Measurements from ENCODE around the gene TUBB4B.

TUBB4B gene

GRCh38 chr9:137226338-137227053 is 14.6 kb upstream of the TUBB4B start:
- Histone ChIP-seq H3K9me3 (ENCODE audit: control insufficient read depth, low read length) (no peaks in the 10 kb centered on the region), H3K27me3 (replicated peaks; ENCODE audit: control insufficient read depth, insufficient read depth, low read length, poor library complexity, severe bottlenecking) (peaks cover 4% of the 10 kb centered on the region), H3K27ac (ENCODE audit: insufficient read depth, low read length, poor library complexity, severe bottlenecking) (no peak overlapping the region), H3K4me3 (ENCODE audit: insufficient read depth, low read depth, low read length, poor library complexity, severe bottlenecking) (no peak overlapping the region), H3K4me1 (ENCODE audit: control insufficient read depth, insufficient read depth, low read length, poor library complexity, severe bottlenecking) (peaks cover 22% of the 10 kb centered on the region), H3K36me3 (ENCODE audit: control insufficient read depth, insufficient read depth, low read length) (no peaks in the 10 kb centered on the region)
- no peak for DNase-seq

DNA sequence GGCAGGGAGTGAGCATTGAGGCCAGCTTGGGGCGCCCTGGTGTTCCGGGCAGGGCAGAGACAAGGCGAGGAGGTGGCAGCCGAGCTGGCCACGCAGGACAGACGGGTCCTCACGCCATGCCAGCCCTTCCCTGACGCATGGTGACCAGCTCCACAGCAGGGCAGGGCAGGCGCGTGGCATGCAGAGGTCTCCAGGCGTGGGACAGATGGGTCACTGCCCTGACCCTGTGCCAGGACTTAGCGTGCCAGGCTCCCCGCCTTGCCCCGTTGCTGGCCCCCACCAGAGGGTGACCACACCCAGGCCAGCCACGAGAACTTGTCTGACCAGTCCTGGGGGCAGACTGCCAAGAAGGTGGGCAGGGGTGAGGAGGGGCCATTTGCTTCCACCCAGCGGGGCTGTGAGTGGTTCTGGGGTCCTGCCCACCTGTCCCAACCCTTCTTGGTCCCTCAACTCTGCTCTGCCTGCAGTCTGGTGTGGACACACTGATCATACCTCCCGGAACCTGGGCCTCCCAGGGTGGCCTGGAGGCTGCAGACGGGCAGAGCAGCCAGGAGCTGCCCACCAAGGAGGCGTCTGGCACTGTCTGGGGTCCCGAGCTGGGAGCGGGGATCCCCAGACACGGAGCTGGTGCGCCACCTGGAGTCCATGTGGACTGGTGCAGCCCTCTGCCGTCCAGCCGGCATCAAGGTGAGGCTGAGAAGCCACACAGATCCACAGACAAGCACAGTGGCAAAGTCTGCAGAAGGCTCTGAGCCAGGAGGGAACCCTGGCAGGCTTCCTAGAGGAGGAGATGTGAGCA is 13.8 kb upstream of the TUBB4B start, which contains the start of gene RNF224:
Gene RNF224, plus strand, starts transcription at position 449 of the 799 bp plus-strand sequence. CDS start 834 bp downstream, outside the sequence.
- DNase-seq: peak; percentile 61 to 70 (median 67)
- Histone ChIP-seq H3K27me3 (replicated peaks; ENCODE audit: control insufficient read depth, insufficient read depth, low read length, poor library complexity, severe bottlenecking) (peaks cover 4% of the 10 kb centered on the region), H3K36me3 (ENCODE audit: control insufficient read depth, insufficient read depth, low read length) (no peaks in the 10 kb centered on the region), H3K9me3 (ENCODE audit: control insufficient read depth, low read length) (no peaks in the 10 kb centered on the region), H3K4me3 (ENCODE audit: insufficient read depth, low read depth, low read length, poor library complexity, severe bottlenecking) (no peak within 1 kb of the TSS), H3K27ac (ENCODE audit: insufficient read depth, low read length, poor library complexity, severe bottlenecking) (no peak within 1 kb of the TSS), H3K4me1 (ENCODE audit: control insufficient read depth, insufficient read depth, low read length, poor library complexity, severe bottlenecking) (peaks cover 22% of the 10 kb centered on the region)

- no peak overlapping the region for H3K27ac ChIP-seq (ENCODE audit: insufficient read depth, low read length, poor library complexity, severe bottlenecking)
- no peaks in the 10 kb centered on the region for H3K9me3 ChIP-seq (ENCODE audit: control insufficient read depth, low read length)
- H3K4me1 ChIP-seq (ENCODE audit: control insufficient read depth, insufficient read depth, low read length, poor library complexity, severe bottlenecking): peaks cover 15% of the 10 kb centered on the region
- no peak for DNase-seq
- H3K36me3 ChIP-seq (ENCODE audit: control insufficient read depth, insufficient read depth, low read length): no peaks in the 10 kb centered on the region
- H3K27me3 ChIP-seq (replicated peaks; ENCODE audit: control insufficient read depth, insufficient read depth, low read length, poor library complexity, severe bottlenecking): peaks cover 4% of the 10 kb centered on the region
- no peak overlapping the region for H3K4me3 ChIP-seq (ENCODE audit: insufficient read depth, low read depth, low read length, poor library complexity, severe bottlenecking)
These were observed 13.1 kb upstream of the TUBB4B start for GRCh38 chr9:137227853-137228505.

DNA sequence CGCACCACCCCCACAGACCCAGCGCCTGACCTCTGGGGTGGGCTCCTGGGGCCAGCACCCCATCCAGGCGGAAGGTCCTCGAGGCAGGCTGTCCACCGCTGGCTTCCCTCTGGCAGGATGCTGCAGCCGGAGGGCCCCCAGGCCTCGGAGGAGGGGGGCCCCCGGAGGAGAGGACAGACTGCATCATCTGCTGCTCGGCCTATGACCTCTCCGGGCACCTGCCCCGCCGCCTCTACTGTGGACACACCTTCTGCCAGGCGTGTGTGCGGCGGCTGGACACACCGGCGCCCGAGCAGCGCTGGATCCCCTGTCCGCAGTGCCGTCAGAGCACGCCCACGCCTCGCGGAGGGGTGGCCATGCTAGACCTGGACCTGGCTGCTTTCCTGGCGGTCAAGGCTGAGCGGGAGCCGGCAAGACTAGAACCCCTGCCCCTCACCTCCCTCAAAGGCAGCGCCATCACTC is 12.6 kb upstream of the TUBB4B start:
- Histone ChIP-seq H3K27me3 (replicated peaks; ENCODE audit: control insufficient read depth, insufficient read depth, low read length, poor library complexity, severe bottlenecking) (peaks cover 4% of the 10 kb centered on the region), H3K36me3 (ENCODE audit: control insufficient read depth, insufficient read depth, low read length) (no peaks in the 10 kb centered on the region), H3K4me3 (ENCODE audit: insufficient read depth, low read depth, low read length, poor library complexity, severe bottlenecking) (no peak overlapping the region), H3K9me3 (ENCODE audit: control insufficient read depth, low read length) (no peaks in the 10 kb centered on the region), H3K4me1 (ENCODE audit: control insufficient read depth, insufficient read depth, low read length, poor library complexity, severe bottlenecking) (peaks cover 14% of the 10 kb centered on the region), H3K27ac (ENCODE audit: insufficient read depth, low read length, poor library complexity, severe bottlenecking) (no peak overlapping the region)
- no peak for DNase-seq

GRCh38 chr9:137228968-137229896 is 11.9 kb upstream of the TUBB4B start:
- Histone ChIP-seq H3K9me3 (ENCODE audit: control insufficient read depth, low read length) (no peaks in the 10 kb centered on the region), H3K27me3 (replicated peaks; ENCODE audit: control insufficient read depth, insufficient read depth, low read length, poor library complexity, severe bottlenecking) (peaks cover 4% of the 10 kb centered on the region), H3K4me3 (ENCODE audit: insufficient read depth, low read depth, low read length, poor library complexity, severe bottlenecking) (no peak overlapping the region), H3K36me3 (ENCODE audit: control insufficient read depth, insufficient read depth, low read length) (no peaks in the 10 kb centered on the region), H3K4me1 (ENCODE audit: control insufficient read depth, insufficient read depth, low read length, poor library complexity, severe bottlenecking) (peaks cover 8% of the 10 kb centered on the region), H3K27ac (ENCODE audit: insufficient read depth, low read length, poor library complexity, severe bottlenecking) (no peak overlapping the region)
- no peak for DNase-seq

- H3K27me3 ChIP-seq (replicated peaks; ENCODE audit: control insufficient read depth, insufficient read depth, low read length, poor library complexity, severe bottlenecking): peaks cover 4% of the 10 kb centered on the region
- H3K4me1 ChIP-seq (ENCODE audit: control insufficient read depth, insufficient read depth, low read length, poor library complexity, severe bottlenecking): peaks cover 5% of the 10 kb centered on the region
- no peak overlapping the region for H3K4me3 ChIP-seq (ENCODE audit: insufficient read depth, low read depth, low read length, poor library complexity, severe bottlenecking)
- no peak for DNase-seq
- no peaks in the 10 kb centered on the region for H3K36me3 ChIP-seq (ENCODE audit: control insufficient read depth, insufficient read depth, low read length)
- no peaks in the 10 kb centered on the region for H3K9me3 ChIP-seq (ENCODE audit: control insufficient read depth, low read length)
- no peak overlapping the region for H3K27ac ChIP-seq (ENCODE audit: insufficient read depth, low read length, poor library complexity, severe bottlenecking)
These were observed 11.0 kb upstream of the TUBB4B start for GRCh38 chr9:137229903-137230704.

DNA sequence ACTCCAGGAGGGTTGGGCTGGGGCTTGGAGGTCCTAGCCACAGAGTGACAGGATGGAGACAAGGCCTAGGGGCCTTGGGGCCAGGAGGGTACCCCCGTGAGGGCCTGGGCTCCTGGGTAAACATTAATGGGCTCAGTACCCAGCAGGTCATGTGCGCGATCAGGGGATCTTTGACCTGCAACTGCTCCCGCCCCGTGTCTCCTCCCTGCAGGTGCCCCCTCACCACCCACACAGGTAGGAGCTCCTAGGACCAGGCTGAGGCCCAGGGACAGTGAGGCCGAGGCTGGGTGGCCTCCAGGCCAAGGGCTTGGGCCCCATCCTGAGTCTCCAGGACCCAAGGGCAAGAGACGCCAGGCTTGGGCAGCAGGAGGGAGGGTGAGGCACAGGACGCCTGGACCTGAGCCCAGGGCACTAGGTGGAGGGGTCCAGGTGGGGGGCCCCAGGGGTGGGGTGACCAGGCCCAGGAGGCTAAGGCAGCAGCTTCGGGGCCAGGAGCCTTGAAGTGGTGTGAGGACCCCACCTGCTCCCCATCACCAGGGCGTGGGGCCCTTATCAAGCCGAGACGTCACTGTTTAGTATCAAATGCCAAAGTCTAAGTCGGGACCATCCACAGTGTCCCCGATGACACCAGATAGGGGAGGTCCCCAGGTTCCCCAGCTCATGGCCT is 10.2 kb upstream of the TUBB4B start, which contains the start of gene SLC34A3:
Gene SLC34A3, plus strand, starts transcription at position 197 of the 667 bp plus-strand sequence. CDS start 802 bp downstream, outside the sequence.
- Histone ChIP-seq H3K27ac (ENCODE audit: insufficient read depth, low read length, poor library complexity, severe bottlenecking) (no peak within 1 kb of the TSS), H3K4me3 (ENCODE audit: insufficient read depth, low read depth, low read length, poor library complexity, severe bottlenecking) (no peak within 1 kb of the TSS), H3K4me1 (ENCODE audit: control insufficient read depth, insufficient read depth, low read length, poor library complexity, severe bottlenecking) (peaks cover 5% of the 10 kb centered on the region), H3K27me3 (replicated peaks; ENCODE audit: control insufficient read depth, insufficient read depth, low read length, poor library complexity, severe bottlenecking) (peaks cover 4% of the 10 kb centered on the region), H3K9me3 (ENCODE audit: control insufficient read depth, low read length) (no peaks in the 10 kb centered on the region), H3K36me3 (ENCODE audit: control insufficient read depth, insufficient read depth, low read length) (no peaks in the 10 kb centered on the region)
- no peak for DNase-seq

DNA sequence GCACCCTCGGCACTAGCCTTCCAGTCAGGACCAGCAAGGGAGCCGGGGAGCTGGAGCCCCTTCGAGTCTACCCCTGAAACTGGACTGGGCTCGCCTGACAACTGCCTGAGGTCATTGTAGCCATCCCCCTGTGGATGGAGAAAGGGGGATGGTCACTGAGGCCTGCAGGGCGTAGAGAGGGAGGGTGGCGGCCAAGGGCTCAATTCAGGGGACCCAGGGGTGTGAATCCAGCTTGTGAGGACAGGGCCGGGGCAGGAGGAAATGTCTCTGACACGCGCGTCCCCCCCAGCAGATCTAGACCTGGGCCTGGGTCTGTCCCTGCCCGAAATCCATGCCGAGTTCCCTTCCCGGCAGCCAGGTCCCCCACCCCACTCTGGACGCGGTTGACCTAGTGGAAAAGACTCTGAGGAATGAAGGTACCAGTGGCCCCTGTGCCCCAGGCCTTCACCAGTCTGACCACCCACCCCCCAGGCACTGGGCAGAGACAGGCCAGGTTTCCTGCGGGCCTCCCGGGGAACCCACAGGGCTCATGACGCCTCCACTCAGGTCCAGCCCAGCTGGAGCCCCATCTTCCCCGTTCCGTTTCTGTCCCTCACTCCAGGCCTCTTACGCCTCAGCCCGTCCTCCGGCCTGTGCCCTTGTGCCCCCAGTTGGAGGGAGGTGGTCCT is 9.6 kb upstream of the TUBB4B start:
- H3K27ac ChIP-seq (ENCODE audit: insufficient read depth, low read length, poor library complexity, severe bottlenecking): no peak overlapping the region
- no peaks in the 10 kb centered on the region for H3K9me3 ChIP-seq (ENCODE audit: control insufficient read depth, low read length)
- H3K4me1 ChIP-seq (ENCODE audit: control insufficient read depth, insufficient read depth, low read length, poor library complexity, severe bottlenecking): peaks cover 10% of the 10 kb centered on the region
- no peak for DNase-seq
- peaks cover 4% of the 10 kb centered on the region for H3K27me3 ChIP-seq (replicated peaks; ENCODE audit: control insufficient read depth, insufficient read depth, low read length, poor library complexity, severe bottlenecking)
- H3K4me3 ChIP-seq (ENCODE audit: insufficient read depth, low read depth, low read length, poor library complexity, severe bottlenecking): no peak overlapping the region
- no peaks in the 10 kb centered on the region for H3K36me3 ChIP-seq (ENCODE audit: control insufficient read depth, insufficient read depth, low read length)

All from effector memory CD4-positive, alpha-beta T cell (primary cell).